Placental epithelial cell (primary cell): ENCODE results near the gene TRIM16. TPM values are rescaled to one million over a fixed set of nuclear protein-coding genes. Genes with fewer than 3 reads are reported as not detected.

ENCODE experiments used
- small RNA-seq: library from RNA; depleted of rRNA; stranded (forward); fragments of <200 nt; gene quantifications from one replicate; pipeline ENCODE3, GENCODE V24; 2012
- total RNA-seq: library from RNA; depleted of rRNA; stranded (reverse); fragments of >200 nt; gene quantifications from 2 replicates; pipeline ENCODE4 v1.2.3, GENCODE V29; 2012

Gene TRIM16
- total RNA-seq = 61.6 and 161 TPM in 2 replicates

GRCh38 chr17:15683824-15684478 lies at the start of gene TRIM16:
Gene TRIM16 (minus strand): TSS chr17:15684311. CDS start chr17:15651609, 32,702 bp downstream.

DNA sequence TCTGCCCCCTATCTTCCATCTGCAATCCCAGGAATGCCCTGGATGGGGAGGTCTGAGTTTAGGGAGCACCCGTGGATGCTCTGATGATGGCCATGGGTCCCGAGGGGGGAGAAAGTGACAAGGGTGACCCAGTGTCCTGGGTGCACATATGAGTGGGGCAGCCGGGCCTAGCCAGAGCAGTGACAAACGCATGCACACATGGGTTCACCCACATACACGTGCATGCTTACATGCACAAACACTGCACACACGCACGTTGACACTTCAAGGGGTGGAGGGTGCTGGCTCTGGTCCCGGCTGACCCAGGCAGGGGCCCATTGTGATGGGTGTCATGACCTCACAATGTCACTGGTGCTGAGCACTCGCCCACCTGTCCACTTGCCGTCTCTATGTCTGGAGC lies 47.8 kb upstream of the TRIM16 start, which contains the start of gene TBC1D26:
Gene TBC1D26, plus strand, starts transcription at position 384 of the 400 bp plus-strand sequence. CDS start 3,066 bp downstream, outside the sequence.

DNA sequence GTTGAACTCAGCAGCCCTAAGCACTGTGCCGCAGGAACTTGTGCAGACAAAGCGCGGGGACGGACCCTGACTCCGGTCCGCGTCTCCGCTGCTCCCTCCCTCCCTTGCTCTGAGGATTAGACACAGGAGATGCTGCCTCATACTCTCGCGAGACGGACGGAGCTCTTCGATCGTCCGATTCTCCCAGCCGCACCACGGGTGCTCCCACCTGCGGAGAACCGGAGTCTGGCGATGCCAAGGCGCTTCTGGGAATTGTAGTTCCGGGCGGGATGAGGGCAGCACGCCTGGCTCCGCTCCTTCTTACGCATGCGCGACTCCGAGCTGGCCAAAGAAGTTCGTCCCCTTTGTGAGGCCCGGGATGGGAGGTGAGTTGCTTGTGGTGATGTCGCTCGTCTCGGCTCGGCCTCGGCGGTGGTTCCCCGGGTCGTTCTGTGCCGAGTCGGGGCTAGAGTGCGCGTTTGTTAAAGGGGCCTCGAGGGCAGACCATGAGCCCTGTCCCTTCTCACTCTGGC lies 15.4 kb upstream of the TRIM16 start, which contains the start of gene ZNF286A:
Gene ZNF286A, plus strand, starts transcription at position 340 of the 512 bp plus-strand sequence. CDS start 578 bp downstream, outside the sequence.

DNA sequence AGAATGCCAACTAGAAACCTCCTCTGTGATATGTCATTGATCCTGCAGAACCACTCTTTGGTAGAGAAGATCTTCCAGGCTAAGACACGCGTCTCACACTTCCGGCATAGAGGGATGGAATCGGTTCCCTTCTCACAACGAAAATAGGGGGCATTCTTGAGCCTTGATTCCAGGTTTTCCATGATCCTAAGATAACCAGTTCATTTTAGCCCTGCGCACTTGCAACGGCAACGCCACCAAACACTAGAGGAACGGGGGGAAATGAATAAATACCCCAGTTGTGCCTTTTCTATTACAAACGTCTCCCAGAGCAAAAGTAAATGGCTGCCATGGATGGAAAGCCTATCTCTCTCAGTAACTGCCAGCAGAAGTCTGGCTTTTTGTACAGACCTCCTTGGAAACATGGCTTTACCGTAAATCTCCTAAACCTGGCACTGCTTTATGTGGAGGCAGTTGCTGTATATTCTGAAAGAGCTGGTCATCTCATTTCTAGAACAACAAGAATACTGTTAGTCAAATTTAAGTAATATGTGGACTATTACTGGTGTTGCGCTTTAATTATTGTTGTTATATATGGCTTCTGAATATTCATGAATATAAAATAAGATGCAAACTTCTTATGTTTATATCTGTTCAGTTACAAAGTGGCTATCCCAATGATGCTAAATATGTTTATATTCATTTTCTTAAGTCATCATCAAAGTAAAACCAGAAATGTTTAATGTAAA lies 64.6 kb downstream of the TRIM16 start, which contains the start of gene FBXW10B:
Gene FBXW10B, minus strand, starts transcription at position 374 of the 728 bp plus-strand sequence. Its CDS starts 192 bp downstream, at position 182.

Small RNA genes within 50 kb of the gene (small RNA-seq; reads per million reads assigned to genes)
- gene AC005838.1 (not detected), gene ZNF29P (not detected)

Other genes with a start within 250 kb of the TRIM16 start
- 0.87 and 5.9 TPM in 2 replicates for gene CDRT4, start 216.7 kb downstream of the TRIM16 start, total RNA-seq
- 18.3 and 18.8 TPM in 2 replicates for gene TVP23C, start 120.8 kb downstream of the TRIM16 start, total RNA-seq
- gene FBXW10B, start 64.6 kb downstream of the TRIM16 start, total RNA-seq = 1.2 and 2.2 TPM in 2 replicates
- 38.2 and 39.7 TPM in 2 replicates for gene ZNF286A, start 15.4 kb upstream of the TRIM16 start, total RNA-seq
- 0.65 and 1.2 TPM in 2 replicates for gene TBC1D26, start 48.0 kb upstream of the TRIM16 start, total RNA-seq